Prostate gland (tissue), 2 donors: ENCODE data around the gene PCK1. TPM values are rescaled to one million over a fixed set of nuclear protein-coding genes. Genes with fewer than 3 reads are reported as not detected.

Experiments
- DNase-seq: peaks from one replicate; pipeline ENCODE4 v3.0.0-alpha.2; 2019; ENCODE audit warnings: low spot score
- H3K27ac ChIP-seq, 2 donors: fragments of 200-600 bp; sonication (generic); 2 replicates each; pipeline ENCODE4 v1.5.1; 2017 to 2019
- H3K27me3 ChIP-seq: fragments of 200-600 bp; sonication (generic); replicated peaks from 2 replicates; pipeline ENCODE4 v1.5.1; 2019; ENCODE audit not compliant: insufficient read depth
- H3K36me3 ChIP-seq, 2 donors: fragments of 200-600 bp; sonication (generic); 1 replicate in 1 of 2; 2 replicates in 1 of 2; pipeline versions ENCODE4 v1.5.1 to v1.8.1; 2017 to 2019
- H3K4me1 ChIP-seq: fragments of 200-600 bp; sonication (generic); replicated peaks from 2 replicates; pipeline ENCODE4 v1.5.1; 2019
- H3K4me3 ChIP-seq, 2 donors: fragments of 200-600 bp; sonication (generic); 2 replicates each; pipeline ENCODE4 v1.5.1; 2017 to 2019
- H3K9me3 ChIP-seq: fragments of 200-600 bp; sonication (generic); 2 replicates; pipeline ENCODE4 v1.5.1; 2017
- POLR2A ChIP-seq: fragments of 450-650 bp; IDR thresholded peaks from one replicate; pipeline ENCODE4 v1.6.1; 2016; ENCODE audit warnings: antibody characterized with exemption, mild to moderate bottlenecking
- POLR2AphosphoS5 ChIP-seq: sonication (generic); formaldehyde crosslinking; IDR thresholded peaks from one replicate; pipeline ENCODE4 v1.6.1; 2017; ENCODE audit warnings: antibody characterized with exemption
- WGBS: methylation state at CpG from one replicate; pipeline ENCODE4 v1.1.5; 2018; 5-methylcytosine and 5-hydroxymethylcytosine counted together
- intact Hi-C: fragments of 100-400 bp; cut with DNase I; formaldehyde crosslinking; loops from one replicate; pipeline ENCODE4 v1.14.2; 2022
- total RNA-seq, 2 donors: library from RNA; depleted of rRNA; stranded (reverse); fragments of >200 nt; gene quantifications; one replicate each; pipeline ENCODE4 v1.1.0, GENCODE V29; 2016
- TF ChIP-seq, protein P1 (sequence below), 4 experiments: fragments of 200-600 bp in 2 of 4; fragments of 450-650 bp in 2 of 4; sonication (generic) in 2 of 4; IDR thresholded peaks; 1 replicate in 3 of 4; 2 replicates in 1 of 4; pipeline ENCODE4 v1.5.1; 2016 to 2019; ENCODE audit warnings: antibody characterized with exemption in 4 of 4, mild to moderate bottlenecking in 2 of 4, moderate library complexity in 2 of 4

PCK1 gene
- total RNA-seq, 2 donors from 2014 or later: 0.68 TPM; not detected in 1

GRCh38 chr20:57588596-57588995, 27.7 kb downstream of the PCK1 start:
- Histone ChIP-seq H3K4me3 (no peak overlapping the region), H3K27me3 (no peaks in the 10 kb centered on the region), H3K36me3 (no peaks in the 10 kb centered on the region), H3K27ac (no peak overlapping the region), H3K9me3 (no peaks in the 10 kb centered on the region), H3K4me1 (no peaks in the 10 kb centered on the region)
- TF ChIP-seq POLR2A: no peak
- no peak for TF ChIP-seq POLR2AphosphoS5
- WGBS: 85% methylated on average over 5 of the region's 5 CpGs
- DNase-seq: no peak
- intact Hi-C loops: no loop called here

DNA sequence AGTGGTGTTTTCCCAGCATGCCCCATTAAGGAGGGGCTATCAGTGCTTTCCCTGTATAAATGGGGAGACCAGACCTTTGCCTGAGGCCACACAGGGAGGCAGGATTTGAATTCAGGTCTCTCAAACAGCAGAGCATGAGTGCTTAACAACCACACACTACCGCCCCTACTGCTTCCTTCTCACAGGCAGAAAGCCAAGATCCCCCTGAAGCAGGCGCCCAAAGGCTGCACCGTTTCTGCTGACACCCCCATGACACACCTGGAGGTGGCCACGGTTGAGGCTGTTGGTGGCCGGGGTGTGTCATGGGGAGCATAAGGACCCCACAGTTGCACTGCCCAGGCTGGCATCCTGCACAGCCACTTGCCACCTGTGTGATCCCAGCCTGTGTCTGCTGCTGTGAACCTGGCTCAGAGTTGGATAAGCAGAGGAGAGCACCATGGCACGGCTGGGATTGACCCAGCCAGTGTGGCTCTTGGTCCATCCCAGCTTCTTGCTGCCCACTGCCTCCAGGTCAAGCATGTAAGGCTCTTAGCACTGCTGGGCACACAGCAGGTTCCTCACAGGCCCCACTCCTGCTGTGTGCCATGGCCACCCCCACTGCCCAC, 28.3 kb downstream of the PCK1 start:
- Histone ChIP-seq H3K4me1 (no peaks in the 10 kb centered on the region), H3K27ac (no peak overlapping the region), H3K4me3 (no peak overlapping the region), H3K36me3 (no peaks in the 10 kb centered on the region), H3K27me3 (no peaks in the 10 kb centered on the region), H3K9me3 (no peaks in the 10 kb centered on the region)
- 92% methylated on average over 6 of the region's 6 CpGs for WGBS
- no peak for TF ChIP-seq POLR2AphosphoS5
- no peak for TF ChIP-seq POLR2A
- TF ChIP-seq, protein P1, sequence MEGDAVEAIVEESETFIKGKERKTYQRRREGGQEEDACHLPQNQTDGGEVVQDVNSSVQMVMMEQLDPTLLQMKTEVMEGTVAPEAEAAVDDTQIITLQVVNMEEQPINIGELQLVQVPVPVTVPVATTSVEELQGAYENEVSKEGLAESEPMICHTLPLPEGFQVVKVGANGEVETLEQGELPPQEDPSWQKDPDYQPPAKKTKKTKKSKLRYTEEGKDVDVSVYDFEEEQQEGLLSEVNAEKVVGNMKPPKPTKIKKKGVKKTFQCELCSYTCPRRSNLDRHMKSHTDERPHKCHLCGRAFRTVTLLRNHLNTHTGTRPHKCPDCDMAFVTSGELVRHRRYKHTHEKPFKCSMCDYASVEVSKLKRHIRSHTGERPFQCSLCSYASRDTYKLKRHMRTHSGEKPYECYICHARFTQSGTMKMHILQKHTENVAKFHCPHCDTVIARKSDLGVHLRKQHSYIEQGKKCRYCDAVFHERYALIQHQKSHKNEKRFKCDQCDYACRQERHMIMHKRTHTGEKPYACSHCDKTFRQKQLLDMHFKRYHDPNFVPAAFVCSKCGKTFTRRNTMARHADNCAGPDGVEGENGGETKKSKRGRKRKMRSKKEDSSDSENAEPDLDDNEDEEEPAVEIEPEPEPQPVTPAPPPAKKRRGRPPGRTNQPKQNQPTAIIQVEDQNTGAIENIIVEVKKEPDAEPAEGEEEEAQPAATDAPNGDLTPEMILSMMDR (IDR thresholded peaks at IDR 0.05): no peak
- intact Hi-C loops: no loop called here
- no peak for DNase-seq

DNA sequence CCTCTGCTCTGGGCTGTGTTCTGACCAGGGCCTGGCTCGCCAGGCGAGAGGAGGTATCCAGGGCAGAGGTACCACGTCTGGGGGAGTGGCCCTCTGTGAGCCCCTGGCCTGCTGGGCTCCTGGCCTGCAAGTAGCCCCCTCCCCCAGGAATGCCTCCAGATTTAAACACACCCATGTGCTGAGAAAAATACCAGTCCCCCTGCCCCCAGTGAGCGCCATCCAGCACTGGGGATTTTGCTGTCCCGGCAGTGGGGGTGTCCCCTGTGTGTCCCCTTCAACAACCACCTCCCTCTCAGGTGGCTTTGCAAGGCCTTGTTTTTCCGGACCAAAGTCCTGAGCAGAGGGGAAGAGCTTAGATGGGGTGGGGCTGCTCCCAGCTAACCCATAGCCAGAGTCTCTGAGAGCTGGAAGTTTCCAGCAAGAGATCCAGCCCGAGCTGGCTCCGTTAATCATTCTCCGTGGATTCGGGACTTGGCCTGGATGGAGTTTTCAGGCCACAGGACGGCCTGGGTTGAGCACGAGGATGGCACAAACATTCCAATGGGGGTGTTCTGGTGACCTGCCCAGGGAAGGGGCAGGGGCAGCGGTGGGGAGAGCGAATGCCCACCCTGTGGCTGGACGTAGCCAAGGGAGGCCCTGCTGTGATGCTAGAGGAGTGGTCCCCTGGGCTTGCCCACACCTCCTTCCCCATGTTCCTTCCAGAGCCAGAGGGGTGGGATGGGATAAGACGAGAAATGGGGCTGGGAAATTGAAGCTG, 29.0 kb downstream of the PCK1 start:
- no peaks in the 10 kb centered on the region for H3K9me3 ChIP-seq
- 91% methylated on average over 16 of the region's 16 CpGs for WGBS
- no peak for DNase-seq
- no peak overlapping the region for H3K27ac ChIP-seq
- H3K27me3 ChIP-seq: no peaks in the 10 kb centered on the region
- intact Hi-C loops: loop anchor here (5.0 kb wide), 1 partner anchor 208 kb away; no protein-coding TSS in a partner anchor
- no peak overlapping the region for H3K4me3 ChIP-seq
- no peaks in the 10 kb centered on the region for H3K36me3 ChIP-seq
- no peaks in the 10 kb centered on the region for H3K4me1 ChIP-seq
- TF ChIP-seq POLR2AphosphoS5 (no peak), POLR2A (no peak)
- TF ChIP-seq, protein P1 (IDR thresholded peaks at IDR 0.05): no peak

GRCh38 chr20:57590485-57591288, 29.8 kb downstream of the PCK1 start:
- Histone ChIP-seq H3K27ac (no peak overlapping the region), H3K4me3 (no peak overlapping the region), H3K27me3 (no peaks in the 10 kb centered on the region), H3K9me3 (no peaks in the 10 kb centered on the region), H3K4me1 (no peaks in the 10 kb centered on the region), H3K36me3 (no peaks in the 10 kb centered on the region)
- 93% methylated on average over 18 of the region's 18 CpGs for WGBS
- DNase-seq: no peak
- TF ChIP-seq, protein P1 (IDR thresholded peaks at IDR 0.05): no peak
- TF ChIP-seq POLR2AphosphoS5 (no peak), POLR2A (no peak)
- intact Hi-C loops: loop anchor here (5.0 kb wide), 1 partner anchor 208 kb away; no protein-coding TSS in a partner anchor
